SK-N-SH treated with all-trans-retinoic acid at 6 μM for 48 hours (cell line): ENCODE measurements around the gene HSD17B8.

ENCODE experiments used
- OSR1 ChIP-seq: fragments of 250-450 bp; sonication (Bioruptor Pico); IDR thresholded peaks from 2 replicates; pipeline ENCODE4 v1.8.0; 2022; ENCODE audit warnings: moderate library complexity, mild to moderate bottlenecking, inconsistent platforms
- SNAI2 ChIP-seq: fragments of 250-450 bp; sonication (Bioruptor Pico); IDR thresholded peaks from 2 replicates; pipeline ENCODE4 v1.5.0; 2020; ENCODE audit warnings: mild to moderate bottlenecking, moderate library complexity
- ZFP3 ChIP-seq: fragments of 250-450 bp; sonication (Bioruptor Pico); IDR thresholded peaks from 2 replicates; pipeline ENCODE4 v1.5.0; 2020; ENCODE audit warnings: mild to moderate bottlenecking, moderate library complexity

DNA sequence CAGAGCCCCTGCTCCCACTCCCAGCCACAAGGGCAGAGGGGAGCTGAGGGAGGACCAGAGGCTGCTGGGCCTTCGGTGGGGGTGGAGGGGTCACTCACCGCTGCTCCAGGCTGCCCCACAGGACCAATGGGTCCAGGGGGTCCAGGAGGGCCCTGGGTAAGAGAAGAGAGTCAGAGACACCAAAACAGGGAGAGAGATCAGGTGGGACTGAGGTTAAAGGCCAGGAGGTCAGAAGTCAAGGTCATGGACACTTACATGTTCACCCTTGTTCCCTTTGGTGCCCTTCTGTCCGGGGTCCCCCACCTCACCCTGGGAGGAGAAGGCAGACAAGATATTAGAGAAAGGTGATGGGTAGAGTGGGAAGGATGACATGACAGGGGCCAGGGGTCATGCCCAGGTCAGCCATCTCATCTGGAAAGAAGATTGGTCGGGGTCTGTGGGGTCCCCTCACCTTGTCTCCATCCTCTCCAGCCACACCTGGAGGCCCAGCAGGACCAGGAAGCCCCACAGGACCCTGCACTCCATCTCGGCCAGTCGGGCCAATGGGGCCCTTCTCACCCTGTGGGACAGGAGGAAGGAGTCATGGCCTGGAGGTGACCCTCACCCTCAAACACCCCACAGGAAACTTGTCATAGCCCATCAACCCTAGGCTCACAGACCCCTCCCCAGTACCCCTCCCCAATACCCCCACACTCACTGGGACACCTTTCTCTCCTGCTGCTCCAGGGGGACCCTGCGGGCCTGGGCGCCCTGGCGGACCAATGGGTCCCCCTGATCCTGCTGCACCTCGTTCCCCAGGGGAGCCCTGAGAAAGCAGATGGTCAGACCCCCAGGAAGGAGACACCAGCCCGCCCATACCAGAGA is 33.2 kb upstream of the HSD17B8 start:
- no peak for TF ChIP-seq OSR1 (CRISPR knock-in tag)
- no peak for TF ChIP-seq ZFP3
- TF ChIP-seq SNAI2 (CRISPR knock-in tag) = no peak
